ENCODE results near the gene PARVA.

- no peak for TF ChIP-seq CEBPB (IDR thresholded peaks at IDR 0.05; ENCODE audit: low read depth, low read length)
- no peak for TF ChIP-seq MAX (IDR thresholded peaks at IDR 0.05)
- no peak for TF ChIP-seq BRCA1 (IDR thresholded peaks at IDR 0.05; ENCODE audit: low read depth, low read length)
- no peak for TF ChIP-seq PHF8 (conservative IDR thresholded peaks at IDR 0.05; ENCODE audit: low read depth, low read length)
- TF ChIP-seq, protein P1, sequence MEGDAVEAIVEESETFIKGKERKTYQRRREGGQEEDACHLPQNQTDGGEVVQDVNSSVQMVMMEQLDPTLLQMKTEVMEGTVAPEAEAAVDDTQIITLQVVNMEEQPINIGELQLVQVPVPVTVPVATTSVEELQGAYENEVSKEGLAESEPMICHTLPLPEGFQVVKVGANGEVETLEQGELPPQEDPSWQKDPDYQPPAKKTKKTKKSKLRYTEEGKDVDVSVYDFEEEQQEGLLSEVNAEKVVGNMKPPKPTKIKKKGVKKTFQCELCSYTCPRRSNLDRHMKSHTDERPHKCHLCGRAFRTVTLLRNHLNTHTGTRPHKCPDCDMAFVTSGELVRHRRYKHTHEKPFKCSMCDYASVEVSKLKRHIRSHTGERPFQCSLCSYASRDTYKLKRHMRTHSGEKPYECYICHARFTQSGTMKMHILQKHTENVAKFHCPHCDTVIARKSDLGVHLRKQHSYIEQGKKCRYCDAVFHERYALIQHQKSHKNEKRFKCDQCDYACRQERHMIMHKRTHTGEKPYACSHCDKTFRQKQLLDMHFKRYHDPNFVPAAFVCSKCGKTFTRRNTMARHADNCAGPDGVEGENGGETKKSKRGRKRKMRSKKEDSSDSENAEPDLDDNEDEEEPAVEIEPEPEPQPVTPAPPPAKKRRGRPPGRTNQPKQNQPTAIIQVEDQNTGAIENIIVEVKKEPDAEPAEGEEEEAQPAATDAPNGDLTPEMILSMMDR (IDR thresholded peaks at IDR 0.05; ENCODE audit: control extremely low read depth in 1 of 3, insufficient read depth in 1 of 3, low read depth in 1 of 3, low read length in 3 of 3): no peak
- TF ChIP-seq EP300 (IDR thresholded peaks at IDR 0.05; ENCODE audit: borderline replicate concordance in 1 of 2, low read depth in 2 of 2, low read length in 2 of 2): no peak
- TF ChIP-seq EZH2 (IDR thresholded peaks at IDR 0.05; ENCODE audit: low read depth, low read length, severe bottlenecking): no peak
- TF ChIP-seq CHD2 (IDR thresholded peaks at IDR 0.05; ENCODE audit: low read length): no peak
These were observed 82.6 kb downstream of the PARVA start for GRCh38 chr11:12459865-12460444.

Data from H1 (cell line).